Measurements from ENCODE around the gene PCSK5. TPM values are rescaled to one million over a fixed set of nuclear protein-coding genes. Genes with fewer than 3 reads are reported as not detected.

Gene PCSK5
- total and polyA plus RNA-seq, 2 experiments from 2014 or later = 59.1 to 71.7 TPM

- H3K9me2 ChIP-seq (replicated peaks; ENCODE audit: insufficient read depth) = no peaks in the 10 kb centered on the region
- H3K27ac ChIP-seq = no peak overlapping the region
- H3K4me1 ChIP-seq (ENCODE audit: insufficient read depth) = peaks cover 40% of the 10 kb centered on the region
- DNase-seq (ENCODE audit: low spot score) = no peak
- no peaks in the 10 kb centered on the region for H3K9me3 ChIP-seq (ENCODE audit: low read depth)
- H4K20me1 ChIP-seq (ENCODE audit: insufficient read depth, poor library complexity, severe bottlenecking) = no peaks in the 10 kb centered on the region
- H2AFZ ChIP-seq = no peak overlapping the region
- H3K79me2 ChIP-seq = no peaks in the 10 kb centered on the region
- no peak for TF ChIP-seq CTCF (IDR thresholded peaks at IDR 0.05; ENCODE audit: poor library complexity)
- no peak for TF ChIP-seq EZH2 (IDR thresholded peaks at IDR 0.05; ENCODE audit: borderline replicate concordance)
- TF ChIP-seq EZH2phosphoT487 (IDR thresholded peaks at IDR 0.05; ENCODE audit: low read depth, severe bottlenecking, unreplicated experiment) = no peak
- no peaks in the 10 kb centered on the region for H3K27me3 ChIP-seq
- H3K36me3 ChIP-seq (replicated peaks; ENCODE audit: insufficient read depth, low read depth) = no peaks in the 10 kb centered on the region
- no peak overlapping the region for H3K4me2 ChIP-seq
- H3K4me3 ChIP-seq = no peak overlapping the region
- WGBS (ENCODE audit: low lambda C conversion rate, missing lambda C conversion rate) = 89% methylated on average over 3 of the region's 3 CpGs
Measured at GRCh38 chr9:76370396-76371023, 480.0 kb downstream of the PCSK5 start.

- H3K9me3 ChIP-seq (ENCODE audit: low read depth) = no peaks in the 10 kb centered on the region
- peaks cover 40% of the 10 kb centered on the region for H3K4me1 ChIP-seq (ENCODE audit: insufficient read depth)
- DNase-seq (ENCODE audit: low spot score) = no peak
- H3K4me3 ChIP-seq = no peak overlapping the region
- no peaks in the 10 kb centered on the region for H3K27me3 ChIP-seq
- H2AFZ ChIP-seq = no peak overlapping the region
- 82% methylated on average over 1 of the region's 1 CpG for WGBS (ENCODE audit: low lambda C conversion rate, missing lambda C conversion rate)
- no peaks in the 10 kb centered on the region for H4K20me1 ChIP-seq (ENCODE audit: insufficient read depth, poor library complexity, severe bottlenecking)
- peak overlapping the region; percentile 13 for H3K4me2 ChIP-seq
- H3K9me2 ChIP-seq (replicated peaks; ENCODE audit: insufficient read depth) = no peaks in the 10 kb centered on the region
- no peaks in the 10 kb centered on the region for H3K79me2 ChIP-seq
- TF ChIP-seq CTCF (IDR thresholded peaks at IDR 0.05; ENCODE audit: poor library complexity) (no peak), EZH2 (IDR thresholded peaks at IDR 0.05; ENCODE audit: borderline replicate concordance) (no peak), EZH2phosphoT487 (IDR thresholded peaks at IDR 0.05; ENCODE audit: low read depth, severe bottlenecking, unreplicated experiment) (no peak)
- no peaks in the 10 kb centered on the region for H3K36me3 ChIP-seq (replicated peaks; ENCODE audit: insufficient read depth, low read depth)
- H3K27ac ChIP-seq = peak overlapping the region; percentile 83
Measured at GRCh38 chr9:76371901-76372300, 481.4 kb downstream of the PCSK5 start.

- Histone ChIP-seq H2AFZ (no peak overlapping the region), H3K79me2 (no peaks in the 10 kb centered on the region), H3K4me3 (no peak overlapping the region), H4K20me1 (ENCODE audit: insufficient read depth, poor library complexity, severe bottlenecking) (no peaks in the 10 kb centered on the region), H3K9me2 (replicated peaks; ENCODE audit: insufficient read depth) (no peaks in the 10 kb centered on the region), H3K27me3 (no peaks in the 10 kb centered on the region), H3K36me3 (replicated peaks; ENCODE audit: insufficient read depth, low read depth) (no peaks in the 10 kb centered on the region), H3K27ac (peak overlapping the region; percentile 83), H3K4me2 (peak overlapping the region; percentile 13), H3K4me1 (ENCODE audit: insufficient read depth) (peaks cover 40% of the 10 kb centered on the region), H3K9me3 (ENCODE audit: low read depth) (no peaks in the 10 kb centered on the region)
- no peak for DNase-seq (ENCODE audit: low spot score)
- no peak for TF ChIP-seq EZH2phosphoT487 (IDR thresholded peaks at IDR 0.05; ENCODE audit: low read depth, severe bottlenecking, unreplicated experiment)
- no peak for TF ChIP-seq CTCF (IDR thresholded peaks at IDR 0.05; ENCODE audit: poor library complexity)
- no peak for TF ChIP-seq EZH2 (IDR thresholded peaks at IDR 0.05; ENCODE audit: borderline replicate concordance)
Measured at GRCh38 chr9:76372336-76372735, 481.9 kb downstream of the PCSK5 start.
